GM18526 (cell line): ENCODE data around the gene DIPK2A.

Source experiments
- POLR2A ChIP-seq: IDR thresholded peaks from 3 replicates; pipeline ENCODE4 v1.6.1; 2011; ENCODE audit not compliant: insufficient read length; ENCODE audit errors: extremely low read depth

The DIPK2A gene

GRCh38 chr3:143963946-143964345 is 7.7 kb upstream of the DIPK2A start:
- TF ChIP-seq POLR2A = no peak

- TF ChIP-seq POLR2A = no peak
These were observed 757 bp upstream of the DIPK2A start for GRCh38 chr3:143970773-143971358.

- no peak for TF ChIP-seq POLR2A
These were observed 507 bp downstream of the DIPK2A start for GRCh38 chr3:143972155-143972504.

- TF ChIP-seq POLR2A = no peak
These were observed 1.1 kb downstream of the DIPK2A start for GRCh38 chr3:143972505-143973258.

- peak; percentile 38 for TF ChIP-seq POLR2A
These were observed 1.8 kb downstream of the DIPK2A start for GRCh38 chr3:143973259-143974021.

- no peak for TF ChIP-seq POLR2A
These were observed 2.9 kb downstream of the DIPK2A start for GRCh38 chr3:143974271-143975238.

GRCh38 chr3:143975554-143976152 is 4.0 kb downstream of the DIPK2A start:
- TF ChIP-seq POLR2A = no peak

- TF ChIP-seq POLR2A = no peak
These were observed 6.0 kb downstream of the DIPK2A start for GRCh38 chr3:143977341-143978262.

- no peak for TF ChIP-seq POLR2A
These were observed 6.6 kb downstream of the DIPK2A start for GRCh38 chr3:143978263-143978631.

GRCh38 chr3:143979041-143979440 is 7.4 kb downstream of the DIPK2A start:
- no peak for TF ChIP-seq POLR2A

GRCh38 chr3:143979813-143980212 is 8.2 kb downstream of the DIPK2A start:
- no peak for TF ChIP-seq POLR2A

GRCh38 chr3:143988306-143988705 is 16.7 kb downstream of the DIPK2A start:
- TF ChIP-seq POLR2A = no peak

- TF ChIP-seq POLR2A = no peak
These were observed 17.8 kb downstream of the DIPK2A start for GRCh38 chr3:143989461-143989860.

GRCh38 chr3:143991713-143992112 is 20.1 kb downstream of the DIPK2A start:
- no peak for TF ChIP-seq POLR2A
